Islet precursor cell (in vitro differentiated cells): ENCODE measurements around the gene SEL1L.
"Not testable (repeated sequence)": the region's sequence is repeated elsewhere in the genome, so short reads cannot be mapped to it uniquely, and the experiment has no call there.

Source experiments
- DNase-seq: peaks from one replicate; pipeline ENCODE4 v3.0.0-alpha.2; 2018

The SEL1L gene

GRCh38 chr14:81446279-81447007 lies 87.2 kb downstream of the SEL1L start:
- DNase-seq: no peak

DNA sequence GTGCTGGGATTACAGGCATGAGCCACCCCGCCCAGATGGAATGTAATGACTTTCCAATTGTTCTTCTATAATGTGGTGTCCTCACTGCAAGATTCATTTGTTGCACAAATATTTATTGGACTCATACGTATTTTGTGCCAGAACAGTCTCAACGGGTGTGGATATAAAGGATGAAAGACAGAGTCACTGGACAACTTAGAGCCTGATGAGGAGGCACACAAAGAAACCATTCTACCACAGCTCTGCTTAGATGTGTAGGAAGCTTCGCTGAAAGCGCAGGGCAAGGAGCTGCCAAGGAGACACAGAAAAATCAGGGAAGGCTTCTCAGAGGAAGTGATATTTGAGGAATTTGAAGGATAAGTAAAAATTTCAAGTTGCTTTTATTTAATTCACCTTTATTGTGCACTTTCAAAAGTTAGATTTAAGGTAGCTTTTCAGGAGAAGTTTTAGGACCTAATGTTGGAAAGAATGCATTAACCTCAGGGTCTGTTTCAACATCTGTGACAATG lies 92.0 kb downstream of the SEL1L start:
- DNase-seq: no peak

- no peak for DNase-seq
Observed at GRCh38 chr14:81440041-81440440, 93.6 kb downstream of the SEL1L start.

- no peak for DNase-seq
Observed at GRCh38 chr14:81437244-81437643, 96.4 kb downstream of the SEL1L start.

GRCh38 chr14:81436296-81437138 lies 97.1 kb downstream of the SEL1L start:
- peak; percentile 90 for DNase-seq

DNA sequence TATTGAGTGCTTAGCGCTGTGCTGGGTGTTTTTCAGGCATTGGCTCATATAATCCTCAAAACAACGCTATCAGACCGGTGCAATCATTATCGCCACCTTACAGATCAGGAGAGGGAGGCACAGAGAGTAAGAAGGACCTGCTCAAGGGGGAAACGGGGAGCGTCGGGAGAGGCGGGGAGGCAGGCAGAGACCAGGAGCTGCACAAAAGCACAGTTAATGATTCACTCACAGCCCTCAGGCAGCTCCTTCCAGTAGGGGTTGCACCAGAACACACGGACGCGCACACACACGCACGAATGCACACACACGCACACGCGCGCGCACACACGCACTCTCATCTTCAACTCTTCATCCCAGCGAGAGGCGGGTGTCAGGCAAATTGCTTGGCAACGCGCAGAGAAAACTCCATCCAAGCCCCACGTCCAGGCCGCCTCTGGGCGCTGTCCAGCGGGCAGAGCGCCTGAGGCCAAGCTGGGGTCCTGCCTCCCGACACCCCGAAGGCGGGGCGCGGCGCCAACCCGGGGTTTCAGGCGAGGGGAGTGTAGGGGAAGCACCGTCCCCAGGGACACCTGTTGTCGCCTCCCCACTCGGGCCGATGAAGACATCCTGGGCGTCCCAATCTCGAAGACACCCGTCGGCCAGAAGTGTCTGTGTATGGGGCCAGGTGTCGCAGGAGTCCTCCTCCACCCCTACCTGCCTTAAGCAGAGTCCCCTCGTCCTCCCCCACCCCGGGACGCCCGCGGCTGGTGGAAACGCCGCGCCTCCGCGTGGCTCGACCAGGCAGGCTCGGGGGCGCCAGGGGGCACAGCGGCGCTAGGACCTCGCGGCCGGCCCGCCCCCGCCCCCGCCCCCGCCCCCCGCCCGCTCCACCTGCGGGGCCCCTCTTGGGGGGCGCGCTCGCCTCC lies 98.0 kb downstream of the SEL1L start:
- peak; percentile 83 for DNase-seq

GRCh38 chr14:81435048-81435390 lies 98.6 kb downstream of the SEL1L start:
- no peak for DNase-seq

- no peak for DNase-seq
Observed at GRCh38 chr14:81434230-81434629, 99.4 kb downstream of the SEL1L start.

GRCh38 chr14:81433378-81433777 lies 100.3 kb downstream of the SEL1L start:
- DNase-seq: no peak

GRCh38 chr14:81432219-81432661 lies 101.4 kb downstream of the SEL1L start:
- no peak for DNase-seq

DNA sequence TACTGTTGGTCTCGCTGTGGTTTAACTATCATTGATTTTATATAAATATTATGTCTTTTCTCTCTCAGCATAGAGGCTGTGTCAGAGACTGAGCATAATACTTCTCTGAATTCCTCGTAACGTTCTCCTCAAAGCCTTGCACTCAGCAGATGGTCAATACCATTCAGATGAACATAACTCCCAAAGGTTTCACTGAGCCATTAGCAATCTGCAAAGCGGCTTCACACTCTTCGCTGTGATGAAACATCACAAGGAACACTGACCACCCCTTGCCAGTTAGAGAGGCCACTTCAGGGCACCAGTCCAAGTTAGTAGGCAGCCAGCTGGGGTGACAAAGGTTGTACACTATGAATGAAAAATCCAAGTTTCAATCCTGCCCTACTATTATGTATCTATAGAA lies 103.4 kb downstream of the SEL1L start:
- no peak for DNase-seq

DNA sequence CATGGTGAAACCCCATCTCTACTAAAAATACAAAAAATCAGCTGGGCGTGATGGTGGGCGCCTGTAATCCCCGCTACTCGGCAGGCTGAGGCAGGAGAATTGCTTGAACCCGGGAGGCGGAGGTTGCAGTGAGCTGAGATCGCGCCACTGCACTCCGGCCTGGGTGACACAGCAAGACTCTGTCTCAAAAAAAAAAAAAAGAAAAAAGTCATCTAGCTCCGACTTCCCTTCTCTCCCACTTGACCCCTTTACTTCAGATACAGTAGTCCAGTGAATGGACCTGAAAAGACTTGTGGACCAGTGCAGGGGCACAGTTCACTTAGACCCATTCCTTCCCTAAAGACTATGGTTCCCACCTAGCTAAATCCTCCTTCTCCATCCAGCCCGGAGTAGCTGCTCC lies 103.9 kb downstream of the SEL1L start:
- DNase-seq: not testable (repeated sequence)

DNA sequence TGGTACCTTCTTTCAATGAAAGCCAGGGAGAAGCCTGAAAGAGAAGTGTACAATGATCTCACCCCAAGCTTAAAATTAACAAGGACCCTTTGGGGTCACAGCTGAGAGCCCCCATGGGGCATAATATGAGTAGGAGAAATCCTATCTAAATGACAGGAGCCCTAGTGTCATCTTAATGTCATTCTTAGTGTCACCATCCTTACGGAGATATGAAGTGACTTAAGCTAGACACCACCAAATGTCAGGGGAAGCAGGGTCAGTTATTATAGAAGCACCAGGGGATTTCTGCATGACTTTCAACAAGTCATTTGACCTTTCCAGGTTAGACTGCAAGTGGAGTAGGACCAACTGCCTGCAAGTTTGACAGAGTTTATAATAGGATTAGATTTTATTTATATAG lies 104.6 kb downstream of the SEL1L start:
- no peak for DNase-seq

DNA sequence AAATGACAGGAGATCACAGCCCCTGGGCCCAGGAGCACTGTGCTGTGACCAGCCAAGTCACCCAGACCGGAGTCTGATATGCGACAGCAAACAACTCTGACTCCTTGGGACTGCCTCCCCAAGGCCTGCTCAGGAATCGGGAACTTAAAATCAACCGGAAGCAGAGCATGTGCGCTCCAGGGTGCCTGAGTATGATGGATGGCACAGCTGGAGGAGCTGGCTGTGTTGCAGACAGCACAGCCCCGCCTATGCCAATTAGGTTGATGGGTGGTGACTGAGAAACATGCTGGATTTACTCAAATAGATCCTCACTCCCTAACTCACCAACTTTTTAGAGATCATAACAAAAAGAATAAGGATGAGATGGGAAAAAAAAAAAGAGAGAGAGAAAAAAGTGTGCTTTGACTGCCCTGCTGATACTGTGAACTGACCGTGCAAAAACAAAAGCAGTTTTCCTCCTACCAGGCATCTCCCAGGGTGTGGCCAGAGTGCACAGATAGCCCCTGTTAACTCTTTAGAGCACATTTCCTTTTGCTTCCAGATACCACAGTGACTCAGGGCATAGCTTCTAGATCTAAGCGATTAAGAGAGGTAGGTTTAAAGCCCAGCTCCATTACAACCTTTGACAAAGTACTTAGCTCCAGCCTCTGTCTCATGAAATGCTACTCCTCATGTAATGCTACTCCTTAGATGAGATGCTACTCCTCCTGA lies 106.2 kb downstream of the SEL1L start:
- DNase-seq: peak; percentile 74

GRCh38 chr14:81423504-81423903 lies 110.1 kb downstream of the SEL1L start:
- DNase-seq: no peak
